GM18517 (cell line): ENCODE results near the gene PLOD3.

Experiments used
- ATAC-seq: cut with Tn5 transposase; IDR thresholded peaks from one replicate; pipeline ENCODE4 v1.9.1; 2021; ENCODE audit warnings: mild to moderate bottlenecking, moderate library complexity; ENCODE audit not compliant: unreplicated experiment

PLOD3 gene

GRCh38 chr7:101166909-101167644 lies 50.3 kb downstream of the PLOD3 start:
- no peak for ATAC-seq

- no peak for ATAC-seq
Observed at GRCh38 chr7:101166648-101166908, 50.8 kb downstream of the PLOD3 start.

GRCh38 chr7:101165958-101166647 lies 51.3 kb downstream of the PLOD3 start:
- ATAC-seq = no peak

GRCh38 chr7:101165075-101165957 lies 52.1 kb downstream of the PLOD3 start, which contains the start of gene VGF:
TSS of gene VGF (minus strand) at chr7:101165569. CDS start at chr7:101164843, 726 bp downstream.
- peak; percentile 64 for ATAC-seq

- ATAC-seq = no peak
Observed at GRCh38 chr7:101164071-101164840, 53.1 kb downstream of the PLOD3 start.

- ATAC-seq = no peak
Observed at GRCh38 chr7:101163279-101164070, 53.9 kb downstream of the PLOD3 start.

GRCh38 chr7:101162551-101163278 lies 54.7 kb downstream of the PLOD3 start:
- no peak for ATAC-seq

- ATAC-seq = no peak
Observed at GRCh38 chr7:101161692-101162471, 55.5 kb downstream of the PLOD3 start.

- no peak for ATAC-seq
Observed at GRCh38 chr7:101160910-101161309, 56.5 kb downstream of the PLOD3 start.

- no peak for ATAC-seq
Observed at GRCh38 chr7:101159696-101160674, 57.4 kb downstream of the PLOD3 start.

- no peak for ATAC-seq
Observed at GRCh38 chr7:101156866-101157589, 60.4 kb downstream of the PLOD3 start.

- ATAC-seq = no peak
Observed at GRCh38 chr7:101156277-101156676, 61.1 kb downstream of the PLOD3 start.
